ENCODE measurements around the gene FRMPD2.
"Not testable (repeated sequence)": the region's sequence is repeated elsewhere in the genome, so short reads cannot be mapped to it uniquely, and the experiment has no call there.

The FRMPD2 gene

DNA sequence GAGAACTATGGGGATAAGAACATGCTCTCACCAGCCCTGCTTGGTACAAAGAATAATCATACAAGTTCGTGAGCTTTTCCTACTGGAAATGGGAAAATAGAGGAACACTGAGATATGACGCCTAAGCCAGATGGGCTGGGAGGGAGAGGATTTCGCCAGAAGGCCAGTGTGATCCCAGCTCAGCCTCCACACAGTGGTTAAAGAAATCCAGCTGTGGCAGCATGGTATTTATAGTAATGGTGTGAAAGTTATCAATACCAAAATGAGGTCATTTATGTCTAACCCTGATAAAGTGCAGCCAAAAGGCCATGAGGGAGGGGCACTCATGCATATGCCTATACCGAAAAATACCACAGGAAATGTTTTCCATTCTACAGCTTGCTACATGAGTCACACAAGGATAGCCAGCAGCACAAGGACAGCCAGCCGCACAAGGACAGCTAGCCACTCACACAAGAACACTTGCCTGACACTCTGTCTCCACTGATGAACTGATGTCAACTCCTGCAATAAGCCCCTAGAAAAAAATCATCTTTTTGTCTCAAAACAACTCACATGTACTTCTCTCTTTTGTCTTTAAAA lies 49.4 kb downstream of the FRMPD2 start:
- no peak overlapping the region for H3K27ac ChIP-seq (ENCODE audit: insufficient read depth in 1 of 2, low read depth in 1 of 2, low read length in 2 of 2, poor library complexity in 1 of 2, severe bottlenecking in 2 of 2)
- ChIA-PET CTCF (interaction anchor here (1.6 kb wide), 1 partner anchor 8 kb away, joined by 5 read pairs; no protein-coding TSS in a partner anchor), POLR2A (no interaction called here)
- DNase-seq, result no peak
- H3K9me3 ChIP-seq (ENCODE audit: control extremely low read depth in 1 of 5, control insufficient read depth in 4 of 5, insufficient read depth in 2 of 5, low read depth in 1 of 5, low read length in 4 of 5), result no peaks in the 10 kb centered on the region
- H3K4me3 ChIP-seq (ENCODE audit: control insufficient read depth in 1 of 7, extremely low read depth in 1 of 7, insufficient read depth in 4 of 7, low read depth in 2 of 7, low read length in 6 of 7), result no peak overlapping the region
- no peaks in the 10 kb centered on the region for H3K36me3 ChIP-seq (ENCODE audit: control insufficient read depth in 4 of 4, insufficient read depth in 4 of 4, low read length in 3 of 4)
- H3K27me3 ChIP-seq (replicated peaks in 2 of 5; ENCODE audit: control insufficient read depth in 4 of 5, insufficient read depth in 5 of 5, low read length in 4 of 5), result no peaks in the 10 kb centered on the region
- 100% methylated on average over 5 of the region's 5 CpGs for WGBS (ENCODE audit: insufficient coverage)
- H3K4me1 ChIP-seq (ENCODE audit: control extremely low read depth in 1 of 4, control insufficient read depth in 4 of 4, insufficient read depth in 4 of 4, low read length in 3 of 4), result no peaks in the 10 kb centered on the region

DNA sequence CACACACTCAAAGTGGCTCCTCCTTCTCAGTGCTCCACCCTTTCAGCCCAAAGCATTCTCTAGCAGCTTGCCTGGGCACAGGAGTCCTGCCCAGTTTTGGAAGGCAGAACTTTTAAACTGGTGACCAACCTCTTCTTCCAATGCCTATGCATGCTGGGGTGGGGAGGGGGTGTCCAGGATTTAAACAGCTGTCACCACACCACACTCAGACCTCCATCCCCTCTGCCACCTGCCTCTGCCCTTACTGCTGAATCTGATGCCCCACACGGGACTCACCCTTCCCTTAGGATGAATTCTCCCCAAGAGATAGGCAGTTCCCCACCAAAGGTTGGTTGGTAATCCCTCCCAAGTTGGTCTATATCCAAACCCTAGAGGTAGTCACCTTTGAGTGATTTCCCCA lies 50.2 kb downstream of the FRMPD2 start:
- ChIA-PET POLR2A (no interaction called here), CTCF (interaction anchor here (1.3 kb wide), 1 partner anchor 12 kb away, joined by 3 read pairs; no protein-coding TSS in a partner anchor)
- 71% methylated on average over 1 of the region's 1 CpG for WGBS (ENCODE audit: insufficient coverage)
- no peaks in the 10 kb centered on the region for H3K27me3 ChIP-seq (replicated peaks in 2 of 5; ENCODE audit: control insufficient read depth in 4 of 5, insufficient read depth in 5 of 5, low read length in 4 of 5)
- H3K9me3 ChIP-seq (ENCODE audit: control extremely low read depth in 1 of 5, control insufficient read depth in 4 of 5, insufficient read depth in 2 of 5, low read depth in 1 of 5, low read length in 4 of 5), result no peaks in the 10 kb centered on the region
- no peaks in the 10 kb centered on the region for H3K4me1 ChIP-seq (ENCODE audit: control extremely low read depth in 1 of 4, control insufficient read depth in 4 of 4, insufficient read depth in 4 of 4, low read length in 3 of 4)
- no peak overlapping the region for H3K27ac ChIP-seq (ENCODE audit: insufficient read depth in 1 of 2, low read depth in 1 of 2, low read length in 2 of 2, poor library complexity in 1 of 2, severe bottlenecking in 2 of 2)
- no peak overlapping the region for H3K4me3 ChIP-seq (ENCODE audit: control insufficient read depth in 1 of 7, extremely low read depth in 1 of 7, insufficient read depth in 4 of 7, low read depth in 2 of 7, low read length in 6 of 7)
- no peaks in the 10 kb centered on the region for H3K36me3 ChIP-seq (ENCODE audit: control insufficient read depth in 4 of 4, insufficient read depth in 4 of 4, low read length in 3 of 4)
- no peak for DNase-seq

DNA sequence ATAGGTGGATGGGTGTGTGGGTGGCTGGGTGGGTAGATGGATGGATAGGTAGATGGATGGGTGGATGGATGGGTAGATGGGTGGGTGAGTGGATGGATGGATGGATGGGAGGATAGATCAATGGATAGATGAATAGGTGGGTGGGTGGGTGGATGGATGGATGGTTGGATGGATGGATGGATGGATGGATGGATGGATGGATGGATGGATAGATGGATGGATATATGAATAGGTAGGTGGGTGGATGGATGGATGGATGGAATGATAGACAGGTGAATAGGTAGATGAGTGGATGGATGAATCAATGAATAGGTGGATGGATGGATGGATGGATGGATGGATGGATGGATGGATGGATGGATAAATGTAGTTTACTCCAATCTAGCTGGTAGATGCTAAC lies 52.7 kb downstream of the FRMPD2 start:
- no peaks in the 10 kb centered on the region for H3K4me1 ChIP-seq (ENCODE audit: control extremely low read depth in 1 of 4, control insufficient read depth in 4 of 4, insufficient read depth in 4 of 4, low read length in 3 of 4)
- DNase-seq, result no peak
- CTCF ChIA-PET, result no interaction called here
- POLR2A ChIA-PET, result no interaction called here
- no peak overlapping the region for H3K27ac ChIP-seq (ENCODE audit: insufficient read depth in 1 of 2, low read depth in 1 of 2, low read length in 2 of 2, poor library complexity in 1 of 2, severe bottlenecking in 2 of 2)
- no peaks in the 10 kb centered on the region for H3K27me3 ChIP-seq (replicated peaks in 2 of 5; ENCODE audit: control insufficient read depth in 4 of 5, insufficient read depth in 5 of 5, low read length in 4 of 5)
- no peak overlapping the region for H3K4me3 ChIP-seq (ENCODE audit: control insufficient read depth in 1 of 7, extremely low read depth in 1 of 7, insufficient read depth in 4 of 7, low read depth in 2 of 7, low read length in 6 of 7)
- no peaks in the 10 kb centered on the region for H3K36me3 ChIP-seq (ENCODE audit: control insufficient read depth in 4 of 4, insufficient read depth in 4 of 4, low read length in 3 of 4)
- H3K9me3 ChIP-seq (ENCODE audit: control extremely low read depth in 1 of 5, control insufficient read depth in 4 of 5, insufficient read depth in 2 of 5, low read depth in 1 of 5, low read length in 4 of 5), result no peaks in the 10 kb centered on the region

DNA sequence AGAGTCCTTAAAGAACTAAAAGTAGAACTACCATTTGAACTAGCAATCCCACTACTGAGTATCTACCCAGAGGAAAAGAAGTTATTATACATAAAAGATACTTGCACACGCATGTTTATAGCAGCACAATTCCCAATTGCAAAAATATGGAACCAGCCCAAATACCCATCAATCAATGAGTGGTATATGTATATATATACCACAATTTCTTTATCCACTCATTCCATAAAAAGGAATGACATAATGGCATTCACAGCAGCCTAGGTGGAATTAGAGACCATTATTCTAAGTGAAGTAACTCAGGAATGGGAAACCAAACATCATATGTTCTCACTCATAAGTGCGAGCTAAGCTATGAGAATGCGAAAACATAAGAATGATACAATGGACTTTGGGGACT lies 53.5 kb downstream of the FRMPD2 start:
- H3K27me3 ChIP-seq (replicated peaks in 2 of 5; ENCODE audit: control insufficient read depth in 4 of 5, insufficient read depth in 5 of 5, low read length in 4 of 5); H3K4me3 ChIP-seq (ENCODE audit: control insufficient read depth in 1 of 7, extremely low read depth in 1 of 7, insufficient read depth in 4 of 7, low read depth in 2 of 7, low read length in 6 of 7); H3K36me3 ChIP-seq (ENCODE audit: control insufficient read depth in 4 of 4, insufficient read depth in 4 of 4, low read length in 3 of 4); H3K27ac ChIP-seq (ENCODE audit: insufficient read depth in 1 of 2, low read depth in 1 of 2, low read length in 2 of 2, poor library complexity in 1 of 2, severe bottlenecking in 2 of 2); H3K4me1 ChIP-seq (ENCODE audit: control extremely low read depth in 1 of 4, control insufficient read depth in 4 of 4, insufficient read depth in 4 of 4, low read length in 3 of 4); CTCF ChIA-PET; DNase-seq; H3K9me3 ChIP-seq (ENCODE audit: control extremely low read depth in 1 of 5, control insufficient read depth in 4 of 5, insufficient read depth in 2 of 5, low read depth in 1 of 5, low read length in 4 of 5): not testable (repeated sequence)
- WGBS (ENCODE audit: insufficient coverage), result 67% methylated on average over 2 of the region's 3 CpGs
- POLR2A ChIA-PET, result interaction anchor here (0.6 kb wide), 1 partner anchor 22 kb away, joined by 4 read pairs; no protein-coding TSS in a partner anchor

DNA sequence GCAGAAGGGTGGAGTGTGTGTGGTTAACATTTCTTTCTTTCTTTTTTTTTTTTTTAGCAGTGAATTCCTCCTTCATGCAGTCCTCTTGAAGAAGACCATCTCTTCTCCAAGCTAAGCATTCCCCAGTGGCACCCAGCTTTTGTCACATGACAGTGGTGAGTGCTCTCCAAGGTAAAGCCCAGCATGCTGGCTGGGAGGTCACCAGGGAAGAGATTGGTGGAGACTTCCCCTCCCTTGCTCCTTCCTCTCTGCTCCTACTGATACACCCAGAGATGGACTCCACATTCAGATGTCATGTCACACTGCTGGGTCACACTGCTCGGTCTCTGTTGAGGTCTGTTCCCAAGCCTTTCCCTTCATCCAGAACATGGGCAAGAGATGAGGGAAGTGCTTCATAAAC lies 55.3 kb downstream of the FRMPD2 start:
- WGBS (ENCODE audit: insufficient coverage), result 100% methylated on average over 1 of the region's 1 CpG
- Histone ChIP-seq H3K36me3 (ENCODE audit: control insufficient read depth in 4 of 4, insufficient read depth in 4 of 4, low read length in 3 of 4) (no peaks in the 10 kb centered on the region), H3K27ac (ENCODE audit: insufficient read depth in 1 of 2, low read depth in 1 of 2, low read length in 2 of 2, poor library complexity in 1 of 2, severe bottlenecking in 2 of 2) (no peak overlapping the region), H3K4me1 (ENCODE audit: control extremely low read depth in 1 of 4, control insufficient read depth in 4 of 4, insufficient read depth in 4 of 4, low read length in 3 of 4) (no peaks in the 10 kb centered on the region), H3K27me3 (replicated peaks in 2 of 5; ENCODE audit: control insufficient read depth in 4 of 5, insufficient read depth in 5 of 5, low read length in 4 of 5) (no peaks in the 10 kb centered on the region), H3K9me3 (ENCODE audit: control extremely low read depth in 1 of 5, control insufficient read depth in 4 of 5, insufficient read depth in 2 of 5, low read depth in 1 of 5, low read length in 4 of 5) (peaks cover 0 to 3% (median 0%) of the 10 kb centered on the region in 5 experiments), H3K4me3 (ENCODE audit: control insufficient read depth in 1 of 7, extremely low read depth in 1 of 7, insufficient read depth in 4 of 7, low read depth in 2 of 7, low read length in 6 of 7) (no peak overlapping the region)
- POLR2A ChIA-PET, result no interaction called here
- CTCF ChIA-PET, result interaction anchor here (0.8 kb wide), 1 partner anchor 9 kb away, joined by 3 read pairs; no protein-coding TSS in a partner anchor
- no peak for DNase-seq

DNA sequence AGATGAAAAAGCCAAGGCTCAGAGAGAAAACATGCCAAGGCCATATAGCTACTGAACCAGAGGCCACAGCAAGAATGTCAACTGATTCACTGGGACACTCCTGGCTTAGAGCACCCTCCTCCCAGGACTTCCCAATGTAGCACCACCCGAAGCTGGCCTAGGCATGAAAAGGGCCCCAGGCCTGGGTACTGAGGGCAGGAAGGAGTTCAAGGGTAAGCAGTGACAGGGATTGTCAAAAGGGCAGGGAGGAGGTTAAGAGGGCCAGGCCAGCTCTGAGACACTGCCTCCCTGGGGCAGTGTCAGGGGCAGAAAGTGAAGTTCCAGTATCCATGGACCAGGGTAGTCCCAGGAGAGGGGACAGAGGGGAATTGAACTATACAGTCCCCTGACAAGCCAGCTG lies 57.8 kb downstream of the FRMPD2 start:
- POLR2A ChIA-PET, result no interaction called here
- H3K4me1 ChIP-seq (ENCODE audit: control extremely low read depth in 1 of 4, control insufficient read depth in 4 of 4, insufficient read depth in 4 of 4, low read length in 3 of 4), result no peaks in the 10 kb centered on the region
- peaks cover 0 to 4% (median 0%) of the 10 kb centered on the region in 5 experiments for H3K27me3 ChIP-seq (replicated peaks in 2 of 5; ENCODE audit: control insufficient read depth in 4 of 5, insufficient read depth in 5 of 5, low read length in 4 of 5)
- no peak overlapping the region for H3K4me3 ChIP-seq (ENCODE audit: control insufficient read depth in 1 of 7, extremely low read depth in 1 of 7, insufficient read depth in 4 of 7, low read depth in 2 of 7, low read length in 6 of 7)
- no peak overlapping the region for H3K27ac ChIP-seq (ENCODE audit: insufficient read depth in 1 of 2, low read depth in 1 of 2, low read length in 2 of 2, poor library complexity in 1 of 2, severe bottlenecking in 2 of 2)
- no peaks in the 10 kb centered on the region for H3K36me3 ChIP-seq (ENCODE audit: control insufficient read depth in 4 of 4, insufficient read depth in 4 of 4, low read length in 3 of 4)
- CTCF ChIA-PET, result interaction anchor here (1.4 to 1.6 kb wide), 2 partner anchors 9 to 293 kb away, joined by 3 to 5 read pairs; no protein-coding TSS in a partner anchor
- H3K9me3 ChIP-seq (ENCODE audit: control extremely low read depth in 1 of 5, control insufficient read depth in 4 of 5, insufficient read depth in 2 of 5, low read depth in 1 of 5, low read length in 4 of 5), result peaks cover 0 to 3% (median 0%) of the 10 kb centered on the region in 5 experiments
- no peak for DNase-seq
- 90% methylated on average over 1 of the region's 1 CpG for WGBS (ENCODE audit: insufficient coverage)

DNA sequence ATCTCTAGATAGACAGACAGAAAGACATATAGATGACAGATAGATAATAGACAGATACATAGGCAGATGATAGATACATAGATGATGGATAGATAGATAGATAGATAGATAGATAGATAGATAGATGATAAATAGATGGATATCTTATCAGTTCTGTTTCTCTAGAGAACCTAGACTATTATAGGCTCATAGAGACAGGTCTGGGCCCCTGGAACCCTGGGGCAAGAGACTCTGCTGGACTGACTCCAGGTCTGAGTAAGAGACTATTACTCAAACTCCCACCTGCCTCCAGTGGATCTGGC lies 58.3 kb downstream of the FRMPD2 start:
- no peak for DNase-seq
- Histone ChIP-seq H3K27ac (ENCODE audit: insufficient read depth in 1 of 2, low read depth in 1 of 2, low read length in 2 of 2, poor library complexity in 1 of 2, severe bottlenecking in 2 of 2) (no peak overlapping the region), H3K36me3 (ENCODE audit: control insufficient read depth in 4 of 4, insufficient read depth in 4 of 4, low read length in 3 of 4) (no peaks in the 10 kb centered on the region), H3K4me3 (ENCODE audit: control insufficient read depth in 1 of 7, extremely low read depth in 1 of 7, insufficient read depth in 4 of 7, low read depth in 2 of 7, low read length in 6 of 7) (no peak overlapping the region), H3K9me3 (ENCODE audit: control extremely low read depth in 1 of 5, control insufficient read depth in 4 of 5, insufficient read depth in 2 of 5, low read depth in 1 of 5, low read length in 4 of 5) (peaks cover 0 to 3% (median 0%) of the 10 kb centered on the region in 5 experiments), H3K4me1 (ENCODE audit: control extremely low read depth in 1 of 4, control insufficient read depth in 4 of 4, insufficient read depth in 4 of 4, low read length in 3 of 4) (no peaks in the 10 kb centered on the region), H3K27me3 (replicated peaks in 2 of 5; ENCODE audit: control insufficient read depth in 4 of 5, insufficient read depth in 5 of 5, low read length in 4 of 5) (peaks cover 0 to 4% (median 0%) of the 10 kb centered on the region in 5 experiments)
- POLR2A ChIA-PET, result no interaction called here
- CTCF ChIA-PET, result interaction anchor here (1.4 to 1.6 kb wide), 2 partner anchors 10 to 294 kb away, joined by 3 to 5 read pairs; no protein-coding TSS in a partner anchor

All from common myeloid progenitor, CD34-positive (primary cell).